Lower leg skin (tissue), 4 donors: ENCODE data around the gene OS9. TPM values are rescaled to one million over a fixed set of nuclear protein-coding genes. Genes with fewer than 3 reads are reported as not detected.
A peak's percentile ranks its signal among the peaks of the same experiment; 100 is the strongest.

Source experiments
- DNase-seq, 2 donors: peaks; one replicate each; pipeline ENCODE4 v3.0.0-alpha.2; 2019; ENCODE audit warnings: low spot score in 2 of 2
- H3K4me3 ChIP-seq: fragments of 200-600 bp; sonication (generic); 2 replicates; pipeline ENCODE4 v1.5.1; 2017; ENCODE audit warnings: mild to moderate bottlenecking, low read depth; ENCODE audit not compliant: poor library complexity, severe bottlenecking
- POLR2A ChIP-seq, 2 donors: fragments of 450-650 bp; IDR thresholded peaks; one replicate each; pipeline ENCODE4 v1.6.1; 2016 to 2017; ENCODE audit warnings: antibody characterized with exemption in 2 of 2, mild to moderate bottlenecking in 1 of 2, moderate library complexity in 1 of 2
- WGBS, 2 donors: methylation state at CpG; one replicate each; pipeline ENCODE4 v1.1.5; 2018; 5-methylcytosine and 5-hydroxymethylcytosine counted together
- intact Hi-C: fragments of 100-400 bp; cut with DNase I; formaldehyde crosslinking; loops from one replicate; pipeline ENCODE4 v1.15.0; 2023; ENCODE audit warnings: low total_unique reads
- total RNA-seq, 4 donors: library from RNA; depleted of rRNA; stranded (reverse); fragments of >200 nt; gene quantifications; one replicate each; pipeline ENCODE4 v1.1.0, GENCODE V29; 2016
- TF ChIP-seq, protein P1 (sequence below), 3 donors: fragments of 450-650 bp; IDR thresholded peaks; one replicate each; pipeline ENCODE4 v1.5.1; 2016; ENCODE audit warnings: antibody characterized with exemption in 3 of 3, mild to moderate bottlenecking in 3 of 3, moderate library complexity in 2 of 3

OS9 gene
- total RNA-seq, 4 donors from 2014 or later: 195 to 265 (median 205) TPM

DNA sequence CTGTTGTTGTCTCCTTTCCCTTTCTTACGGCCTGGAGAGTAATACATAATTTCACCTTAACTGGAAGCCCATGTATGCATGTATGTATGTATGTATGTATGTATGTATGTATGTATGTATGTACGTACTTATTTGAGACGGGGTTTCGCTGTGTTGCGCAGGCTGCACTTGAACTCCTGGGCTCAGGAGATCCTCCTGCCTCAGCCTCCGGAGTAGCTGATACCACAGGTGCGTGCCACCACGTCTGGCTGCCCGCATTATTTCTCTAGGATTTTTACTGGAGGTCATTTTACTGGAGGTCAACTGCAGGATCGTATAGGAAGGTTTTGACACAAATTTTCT is 644 bp upstream of the OS9 start:
- intact Hi-C loops: no loop called here
- no peak overlapping the region for H3K4me3 ChIP-seq
- DNase-seq: no peak
- TF ChIP-seq POLR2A (IDR thresholded peaks at IDR 0.05): no peak
- TF ChIP-seq, protein P1, sequence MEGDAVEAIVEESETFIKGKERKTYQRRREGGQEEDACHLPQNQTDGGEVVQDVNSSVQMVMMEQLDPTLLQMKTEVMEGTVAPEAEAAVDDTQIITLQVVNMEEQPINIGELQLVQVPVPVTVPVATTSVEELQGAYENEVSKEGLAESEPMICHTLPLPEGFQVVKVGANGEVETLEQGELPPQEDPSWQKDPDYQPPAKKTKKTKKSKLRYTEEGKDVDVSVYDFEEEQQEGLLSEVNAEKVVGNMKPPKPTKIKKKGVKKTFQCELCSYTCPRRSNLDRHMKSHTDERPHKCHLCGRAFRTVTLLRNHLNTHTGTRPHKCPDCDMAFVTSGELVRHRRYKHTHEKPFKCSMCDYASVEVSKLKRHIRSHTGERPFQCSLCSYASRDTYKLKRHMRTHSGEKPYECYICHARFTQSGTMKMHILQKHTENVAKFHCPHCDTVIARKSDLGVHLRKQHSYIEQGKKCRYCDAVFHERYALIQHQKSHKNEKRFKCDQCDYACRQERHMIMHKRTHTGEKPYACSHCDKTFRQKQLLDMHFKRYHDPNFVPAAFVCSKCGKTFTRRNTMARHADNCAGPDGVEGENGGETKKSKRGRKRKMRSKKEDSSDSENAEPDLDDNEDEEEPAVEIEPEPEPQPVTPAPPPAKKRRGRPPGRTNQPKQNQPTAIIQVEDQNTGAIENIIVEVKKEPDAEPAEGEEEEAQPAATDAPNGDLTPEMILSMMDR (IDR thresholded peaks at IDR 0.05): no peak
- 46 to 57% methylated on average over 10 of the region's 10 CpGs for WGBS, 2 donors

DNA sequence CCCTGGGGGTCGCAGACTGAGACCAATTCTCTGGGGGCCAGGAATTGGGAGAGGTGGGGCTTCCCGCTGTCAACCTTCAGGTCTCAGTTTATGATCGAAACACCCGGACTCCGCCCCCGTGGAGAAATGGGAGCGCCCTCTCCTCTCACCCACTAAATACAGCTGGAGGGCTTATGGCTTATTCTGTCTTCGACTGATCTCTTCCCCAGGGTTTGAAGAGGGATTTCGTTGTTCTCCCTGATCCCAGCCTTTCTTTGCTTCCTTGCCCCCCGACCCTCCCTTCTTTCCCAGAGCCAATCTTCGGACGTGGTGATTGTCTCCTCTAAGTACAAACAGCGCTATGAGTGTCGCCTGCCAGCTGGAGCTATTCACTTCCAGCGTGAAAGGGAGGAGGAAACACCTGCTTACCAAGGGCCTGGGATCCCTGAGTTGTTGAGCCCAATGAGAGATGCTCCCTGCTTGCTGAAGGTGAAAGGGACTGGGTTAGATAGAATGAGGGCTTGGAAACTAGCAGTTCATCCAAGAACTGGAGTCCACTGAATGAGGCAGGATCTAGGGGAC is 607 bp downstream of the OS9 start:
- H3K4me3 ChIP-seq: peak overlapping the region; percentile 89
- intact Hi-C loops: no loop called here
- no peak for DNase-seq
- WGBS, 2 donors: 1 to 4% methylated on average over 15 of the region's 15 CpGs
- no peak for TF ChIP-seq POLR2A (IDR thresholded peaks at IDR 0.05)
- TF ChIP-seq, protein P1 (IDR thresholded peaks at IDR 0.05): no peak

DNA sequence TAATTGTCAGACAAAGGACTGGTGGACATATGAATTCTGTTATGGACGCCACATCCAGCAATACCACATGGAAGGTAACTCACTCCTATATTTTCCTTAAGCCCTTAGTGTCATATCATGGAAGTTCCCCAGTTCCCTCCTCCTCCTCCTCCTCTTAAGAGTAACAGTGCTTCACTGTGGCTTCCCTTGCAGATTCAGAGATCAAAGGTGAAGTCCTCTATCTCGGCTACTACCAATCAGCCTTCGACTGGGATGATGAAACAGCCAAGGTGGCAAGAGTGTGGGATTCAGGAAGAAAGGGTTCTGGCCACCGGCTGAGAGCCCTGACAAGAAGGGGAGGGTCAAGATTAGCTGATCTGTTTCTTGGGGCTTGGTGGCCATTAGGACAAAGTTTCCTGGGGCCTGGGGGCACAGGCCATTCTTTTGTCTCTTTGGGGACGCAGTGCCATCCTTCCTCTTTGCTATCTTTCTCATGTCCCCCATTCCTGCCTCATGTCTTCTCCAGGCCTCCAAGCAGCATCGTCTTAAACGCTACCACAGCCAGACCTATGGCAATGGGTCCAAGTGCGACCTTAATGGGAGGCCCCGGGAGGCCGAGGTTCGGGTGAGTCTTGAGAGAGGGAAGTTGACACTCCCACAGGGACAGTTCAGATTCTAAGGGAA is 2.0 kb downstream of the OS9 start:
- intact Hi-C loops: no loop called here
- TF ChIP-seq, protein P1 (IDR thresholded peaks at IDR 0.05): no peak
- no peak for TF ChIP-seq POLR2A (IDR thresholded peaks at IDR 0.05)
- no peak overlapping the region for H3K4me3 ChIP-seq
- WGBS, 2 donors: 95 to 96% methylated on average over 11 of the region's 11 CpGs
- DNase-seq: no peak

DNA sequence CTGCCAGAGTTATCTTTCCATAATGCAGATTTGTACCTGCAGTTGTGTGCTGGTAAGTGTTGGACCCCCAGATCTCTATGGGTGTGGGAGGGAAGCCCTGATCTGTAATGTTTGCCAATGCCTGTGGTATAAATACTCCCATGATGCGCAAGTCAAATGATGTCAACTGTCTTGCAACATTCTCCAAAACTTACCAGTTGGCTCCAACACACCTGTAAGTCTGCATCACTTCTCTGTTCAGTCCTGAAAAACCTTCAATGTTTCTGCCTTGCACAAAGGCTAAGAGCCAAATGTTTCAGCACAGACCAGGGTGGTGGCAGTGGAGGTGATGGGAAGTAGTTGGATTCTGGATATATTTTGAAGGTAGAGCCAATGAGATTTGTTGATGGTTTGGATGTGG is 3.1 kb downstream of the OS9 start:
- intact Hi-C loops: no loop called here
- TF ChIP-seq POLR2A (IDR thresholded peaks at IDR 0.05): no peak
- TF ChIP-seq, protein P1 (IDR thresholded peaks at IDR 0.05): no peak
- WGBS, 2 donors: 95 to 100% methylated on average over 1 of the region's 1 CpG
- H3K4me3 ChIP-seq: no peak overlapping the region
- DNase-seq: no peak

DNA sequence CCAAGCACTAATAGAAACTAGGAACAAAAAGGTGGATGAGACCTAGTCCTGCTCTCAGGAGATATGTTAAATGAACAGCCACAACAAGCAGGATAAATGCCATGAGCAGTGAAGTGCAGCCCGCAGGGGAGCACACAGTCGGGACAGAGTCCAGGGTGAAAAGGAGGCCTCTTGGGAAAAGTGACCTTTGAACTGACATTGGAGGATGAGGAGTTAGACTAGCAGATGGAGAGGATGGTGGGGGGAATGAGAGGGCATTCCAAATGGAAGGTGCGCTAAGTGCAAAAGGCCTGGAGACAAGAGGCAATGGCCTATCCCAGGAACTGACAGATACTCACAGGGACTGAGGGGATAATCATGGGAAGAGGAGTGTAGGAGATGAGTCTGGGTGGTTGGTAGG is 4.5 kb downstream of the OS9 start:
- H3K4me3 ChIP-seq: no peak overlapping the region
- DNase-seq: no peak
- intact Hi-C loops: no loop called here
- TF ChIP-seq, protein P1 (IDR thresholded peaks at IDR 0.05): no peak
- WGBS, 2 donors: 94 to 98% methylated on average over 3 of the region's 3 CpGs

DNA sequence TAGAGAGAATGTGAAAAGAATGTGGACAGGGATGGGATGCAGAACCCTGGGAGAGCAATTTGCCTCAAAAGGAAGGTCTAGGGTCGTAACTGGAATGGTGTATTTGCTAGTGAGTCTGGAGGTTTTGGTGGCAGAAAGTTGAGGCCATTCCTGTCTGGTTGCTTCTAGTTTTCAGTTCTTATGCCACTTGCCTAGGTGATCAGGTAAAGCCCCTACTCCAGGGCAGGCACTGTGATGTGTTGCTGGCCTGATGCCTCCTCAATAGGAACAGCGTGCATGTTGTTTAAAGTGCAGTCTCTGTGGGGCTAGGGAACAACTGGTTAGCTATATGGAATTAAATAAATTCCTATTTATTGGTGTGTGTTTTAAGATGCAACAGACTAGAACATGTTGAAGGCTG is 6.4 kb downstream of the OS9 start:
- intact Hi-C loops: no loop called here
- TF ChIP-seq POLR2A (IDR thresholded peaks at IDR 0.05): no peak
- TF ChIP-seq, protein P1 (IDR thresholded peaks at IDR 0.05): no peak
- no peak for DNase-seq
- no peak overlapping the region for H3K4me3 ChIP-seq
- WGBS, 2 donors: 94 to 97% methylated on average over 2 of the region's 2 CpGs
